NCI-H2171 treated with DMSO at 0.1 percent for 48 hours (cell line): Measurements from ENCODE around the gene BRD7.

ENCODE experiments used
- DNase-seq: peaks from one replicate; lab custom pipeline; 2025; lab: John Stamatoyannopoulos, UW

BRD7 gene

DNA sequence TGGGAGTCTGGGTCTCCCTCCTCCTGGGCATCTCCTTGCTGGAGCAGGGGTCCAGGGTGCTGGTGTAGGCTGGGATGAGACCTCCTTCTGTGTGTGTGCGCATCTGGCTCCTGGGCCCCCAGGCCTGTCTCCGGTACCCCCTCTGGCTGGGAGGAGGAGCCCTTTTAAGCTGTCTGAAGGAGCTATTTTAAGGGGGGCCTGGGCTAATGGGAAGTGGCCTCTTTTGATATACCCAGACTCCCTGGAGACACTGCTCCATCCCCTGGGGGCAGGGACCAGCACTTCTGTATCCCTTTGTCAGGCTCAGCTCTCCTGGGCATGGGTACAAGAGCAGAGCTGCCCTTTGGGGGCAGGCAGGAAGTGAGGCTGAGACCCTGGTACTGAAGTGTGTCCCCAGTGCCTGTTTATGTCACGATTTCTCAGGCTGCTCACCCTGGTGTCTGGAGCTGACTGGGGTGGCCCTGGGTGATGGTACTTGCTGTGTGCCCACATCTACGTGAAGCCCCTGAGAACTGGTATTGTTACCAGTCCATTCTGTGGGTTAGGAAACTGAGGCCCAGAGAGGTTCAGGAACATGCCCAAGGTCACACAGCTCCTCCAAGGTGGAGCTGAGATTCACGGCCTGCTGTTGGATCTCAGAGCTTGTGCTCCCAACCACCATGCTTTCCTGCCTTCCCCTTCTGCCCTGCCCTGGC, 96.0 kb downstream of the BRD7 start:
- no peak for DNase-seq

DNA sequence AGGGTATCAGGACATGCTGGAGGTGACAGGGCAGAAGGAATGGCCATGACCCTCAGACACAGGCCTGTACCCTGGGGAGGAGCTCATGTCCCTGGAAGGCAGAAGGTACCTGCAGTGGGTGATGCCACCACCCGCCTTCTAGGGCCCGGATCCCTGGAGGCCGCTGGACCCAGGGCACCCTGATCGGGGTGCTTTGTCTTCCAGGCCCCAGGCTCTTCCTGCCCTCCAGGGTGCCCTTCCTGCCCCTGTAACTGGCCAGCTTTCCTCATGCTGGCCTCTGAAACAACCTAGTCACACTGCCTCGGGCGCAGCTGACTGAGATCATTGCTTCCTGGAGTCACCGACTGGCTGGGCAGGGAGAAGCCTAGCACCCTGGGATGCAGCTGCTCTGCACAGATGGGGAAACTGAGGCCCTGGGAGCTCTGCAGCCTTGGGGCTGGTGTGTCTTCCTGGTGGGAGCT, 96.6 kb downstream of the BRD7 start:
- no peak for DNase-seq

DNA sequence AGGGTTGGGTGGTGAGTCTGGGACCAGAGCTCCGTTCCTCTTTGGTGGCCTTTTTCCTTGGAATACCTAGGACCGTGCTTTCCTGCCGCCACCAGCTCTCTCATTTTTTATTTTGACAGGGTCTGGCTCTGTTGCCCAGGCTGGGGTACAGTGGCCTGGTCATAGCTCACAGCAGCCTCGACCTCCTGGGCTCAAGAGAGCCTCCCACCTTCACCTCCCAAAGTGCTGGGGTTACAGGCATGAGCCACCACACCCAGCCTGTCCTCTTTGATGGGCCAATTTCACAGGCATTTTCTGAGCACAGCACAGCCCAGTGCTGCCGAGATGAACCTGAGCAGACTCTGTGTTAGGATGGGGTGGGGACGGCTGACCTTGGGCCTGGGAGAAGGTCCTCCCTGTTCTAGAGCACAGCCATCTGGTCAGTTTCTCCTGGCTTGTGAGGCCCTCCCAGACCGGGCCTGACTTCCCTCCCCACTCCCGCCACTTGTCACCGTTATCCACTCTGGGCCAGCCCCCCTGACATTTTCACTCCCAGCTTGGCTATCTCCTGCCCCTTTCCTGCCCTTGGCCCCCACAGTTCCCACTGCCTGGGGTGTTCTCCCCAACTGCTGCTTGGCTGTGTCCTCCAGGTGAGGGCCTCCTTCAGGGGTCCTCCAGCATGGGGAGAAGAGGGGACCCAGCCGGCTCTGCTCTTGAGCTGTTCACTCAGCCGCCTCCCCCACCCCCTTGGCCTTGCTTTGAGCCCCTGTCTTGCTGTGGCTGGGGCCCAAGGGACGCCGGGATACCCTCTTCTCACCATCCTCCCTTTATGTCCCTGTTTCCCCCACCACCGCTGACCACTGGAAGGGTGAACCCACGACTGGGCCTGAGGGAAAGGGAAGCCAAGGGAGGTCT, 97.4 kb downstream of the BRD7 start:
- no peak for DNase-seq

- no peak for DNase-seq
These were observed 98.2 kb downstream of the BRD7 start for GRCh38 chr16:50270510-50271147.

DNA sequence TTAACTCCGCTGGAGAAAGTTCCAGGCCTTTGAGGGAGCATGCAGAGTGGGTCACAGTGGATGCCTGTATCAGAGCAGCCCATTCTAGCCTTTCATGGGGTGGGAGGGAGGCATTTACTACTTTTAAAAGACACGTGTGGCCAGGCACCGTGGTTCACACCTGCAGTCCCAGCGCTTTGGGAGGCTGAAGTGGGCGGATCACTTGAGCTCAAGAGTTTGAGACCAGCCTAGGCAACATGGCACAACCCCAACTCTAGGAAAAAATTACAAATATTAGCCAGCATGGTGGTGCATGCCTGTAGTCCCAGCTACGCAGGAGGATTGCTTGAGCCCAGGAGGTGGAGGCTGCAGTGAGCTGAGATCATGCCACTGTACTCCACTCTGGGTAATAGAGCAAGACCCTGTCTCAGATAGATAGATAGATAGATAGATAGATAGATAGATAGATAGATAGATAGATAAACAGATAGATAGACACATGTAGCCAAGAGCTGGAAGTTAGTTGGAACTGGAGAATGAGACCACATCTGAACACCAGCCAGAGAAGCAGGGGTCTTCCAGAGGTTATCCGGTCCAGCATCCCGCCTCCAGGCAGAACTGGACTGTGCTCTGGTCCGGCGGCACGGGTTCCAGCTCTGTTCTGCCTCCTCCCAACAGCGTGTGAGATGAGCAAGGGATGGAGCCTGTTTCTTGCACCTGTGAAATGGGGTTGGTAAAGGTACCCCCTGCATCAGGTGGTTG, 98.8 kb downstream of the BRD7 start:
- no peak for DNase-seq

DNA sequence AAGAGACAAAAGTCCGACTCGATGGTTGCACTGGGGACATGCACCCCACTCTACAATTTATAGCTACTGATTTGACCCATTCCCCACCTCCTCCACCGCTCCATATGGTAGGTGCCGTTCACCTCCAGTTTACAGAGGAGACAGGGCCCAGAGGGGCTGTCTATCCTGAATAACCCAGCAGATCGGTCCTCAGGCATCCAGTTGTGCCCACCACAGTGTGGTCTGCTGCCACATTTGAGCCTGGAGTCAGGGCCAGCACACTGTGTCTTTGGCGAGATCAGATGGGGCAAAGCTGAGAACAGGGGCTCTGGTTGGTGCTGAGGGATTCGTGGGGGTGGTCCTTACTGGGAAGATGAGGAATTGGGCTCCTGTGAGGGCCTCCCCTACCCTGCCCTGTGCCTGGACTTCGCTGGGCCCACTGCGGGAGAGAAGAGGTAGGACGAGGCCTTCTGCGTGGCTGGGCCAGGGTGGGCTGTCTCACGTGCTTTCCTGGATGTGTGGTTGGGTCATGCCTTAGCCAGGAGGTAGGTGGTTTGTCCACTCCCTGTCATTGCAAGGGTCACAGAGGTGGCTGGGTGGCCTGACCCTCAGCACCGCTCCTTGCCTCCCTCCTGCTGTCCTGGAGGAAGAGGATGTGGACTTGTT, 99.6 kb downstream of the BRD7 start:
- no peak for DNase-seq

DNA sequence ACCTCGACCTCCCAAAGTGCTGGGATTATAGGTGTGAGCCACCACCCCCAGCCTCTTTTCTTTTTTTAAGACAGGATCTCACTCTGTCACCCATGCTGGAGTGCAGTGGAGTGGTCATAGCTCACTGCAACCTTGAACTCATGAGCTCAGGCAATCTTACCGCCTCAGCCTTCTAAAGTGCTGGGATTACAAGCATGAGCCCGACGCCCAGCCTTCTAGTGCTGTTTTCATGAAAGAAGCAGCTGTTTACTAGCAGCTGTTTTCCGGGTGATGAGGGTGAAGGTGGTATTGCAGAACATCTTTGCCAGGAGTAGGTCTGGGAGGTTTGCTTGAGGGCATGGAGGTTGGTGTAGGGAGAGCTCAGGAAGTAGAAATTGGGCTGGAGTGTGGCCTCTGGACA, 100.4 kb downstream of the BRD7 start:
- DNase-seq: peak; percentile 8

- peak; percentile 6 for DNase-seq
These were observed 101.1 kb downstream of the BRD7 start for GRCh38 chr16:50267651-50268050.

GRCh38 chr16:50267151-50267631, 101.6 kb downstream of the BRD7 start:
- peak; percentile 69 for DNase-seq

- peak; percentile 69 for DNase-seq
These were observed 102.3 kb downstream of the BRD7 start, which contains the start of gene ADCY7 for GRCh38 chr16:50266337-50267091. ADCY7 (plus strand) TSS chr16:50266551; CDS start chr16:50288180, 21,629 bp downstream.
